PFSK-1 (cell line): ENCODE results near the gene ACOX1.

ENCODE experiments used
- TAF1 ChIP-seq: IDR thresholded peaks from 2 replicates; pipeline ENCODE4 v1.6.1; 2012; ENCODE audit warnings: low read length, control low read depth, borderline replicate concordance; ENCODE audit not compliant: insufficient read depth
- TF ChIP-seq, protein P1 (sequence below), 2 experiments: IDR thresholded peaks; 2 replicates each; pipeline versions ENCODE4 v1.6.1 to v1.8.0; 2011 to 2012; ENCODE audit warnings: low read depth in 2 of 2, low read length in 2 of 2, control low read depth in 1 of 2, inconsistent platforms in 1 of 2, mild to moderate bottlenecking in 1 of 2, moderate library complexity in 1 of 2; ENCODE audit not compliant: insufficient read depth in 1 of 2

DNA sequence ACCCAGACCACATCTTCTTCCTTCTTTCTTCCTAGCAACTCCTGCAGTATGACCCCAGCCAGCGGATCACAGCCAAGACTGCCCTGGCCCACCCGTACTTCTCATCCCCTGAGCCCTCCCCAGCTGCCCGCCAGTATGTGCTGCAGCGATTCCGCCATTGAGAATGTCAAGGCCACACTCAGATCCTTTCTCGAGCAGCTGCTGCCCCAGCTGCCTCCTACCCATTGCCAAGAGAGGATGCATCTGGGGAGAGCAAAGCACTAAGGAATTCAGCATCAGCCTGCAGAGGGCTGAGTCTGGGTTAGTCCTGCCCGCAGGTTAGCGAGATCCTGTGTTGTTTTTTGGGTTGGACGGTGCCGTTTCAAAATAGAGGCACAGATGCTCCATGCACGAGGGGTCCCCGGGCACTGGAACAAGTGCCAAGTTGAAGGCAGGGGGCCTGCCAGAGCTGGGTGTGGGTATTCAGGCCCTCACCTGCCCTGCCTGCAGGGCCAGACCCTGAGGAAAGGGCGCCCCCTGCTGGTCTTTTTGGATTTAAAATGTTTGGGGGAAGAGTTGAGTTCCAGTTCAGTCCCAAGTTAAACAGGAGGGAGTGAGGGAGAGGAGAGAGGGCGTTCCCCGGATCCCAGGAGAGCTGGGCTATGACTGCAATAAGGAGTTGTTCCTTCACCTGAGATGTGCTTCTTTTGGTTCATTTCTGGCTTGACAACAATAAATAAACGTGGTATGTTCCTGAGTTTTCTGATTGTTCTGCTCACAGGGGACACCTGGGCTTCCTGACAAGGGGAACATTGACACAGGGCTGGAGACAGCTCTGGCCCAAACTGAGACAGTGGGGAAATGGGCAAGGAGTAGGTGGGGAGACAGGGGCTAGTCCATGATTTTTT, 26.5 kb upstream of the ACOX1 start:
- TF ChIP-seq TAF1: no peak
- TF ChIP-seq, protein P1, sequence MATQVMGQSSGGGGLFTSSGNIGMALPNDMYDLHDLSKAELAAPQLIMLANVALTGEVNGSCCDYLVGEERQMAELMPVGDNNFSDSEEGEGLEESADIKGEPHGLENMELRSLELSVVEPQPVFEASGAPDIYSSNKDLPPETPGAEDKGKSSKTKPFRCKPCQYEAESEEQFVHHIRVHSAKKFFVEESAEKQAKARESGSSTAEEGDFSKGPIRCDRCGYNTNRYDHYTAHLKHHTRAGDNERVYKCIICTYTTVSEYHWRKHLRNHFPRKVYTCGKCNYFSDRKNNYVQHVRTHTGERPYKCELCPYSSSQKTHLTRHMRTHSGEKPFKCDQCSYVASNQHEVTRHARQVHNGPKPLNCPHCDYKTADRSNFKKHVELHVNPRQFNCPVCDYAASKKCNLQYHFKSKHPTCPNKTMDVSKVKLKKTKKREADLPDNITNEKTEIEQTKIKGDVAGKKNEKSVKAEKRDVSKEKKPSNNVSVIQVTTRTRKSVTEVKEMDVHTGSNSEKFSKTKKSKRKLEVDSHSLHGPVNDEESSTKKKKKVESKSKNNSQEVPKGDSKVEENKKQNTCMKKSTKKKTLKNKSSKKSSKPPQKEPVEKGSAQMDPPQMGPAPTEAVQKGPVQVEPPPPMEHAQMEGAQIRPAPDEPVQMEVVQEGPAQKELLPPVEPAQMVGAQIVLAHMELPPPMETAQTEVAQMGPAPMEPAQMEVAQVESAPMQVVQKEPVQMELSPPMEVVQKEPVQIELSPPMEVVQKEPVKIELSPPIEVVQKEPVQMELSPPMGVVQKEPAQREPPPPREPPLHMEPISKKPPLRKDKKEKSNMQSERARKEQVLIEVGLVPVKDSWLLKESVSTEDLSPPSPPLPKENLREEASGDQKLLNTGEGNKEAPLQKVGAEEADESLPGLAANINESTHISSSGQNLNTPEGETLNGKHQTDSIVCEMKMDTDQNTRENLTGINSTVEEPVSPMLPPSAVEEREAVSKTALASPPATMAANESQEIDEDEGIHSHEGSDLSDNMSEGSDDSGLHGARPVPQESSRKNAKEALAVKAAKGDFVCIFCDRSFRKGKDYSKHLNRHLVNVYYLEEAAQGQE (IDR thresholded peaks at IDR 0.05; ENCODE audit: insufficient read depth in 1 of 2, low read depth in 2 of 2, low read length in 2 of 2): no peak
